ENCODE measurements around the gene CLCN4.
A peak's percentile ranks its signal among the peaks of the same experiment; 100 is the strongest.

CLCN4 gene

GRCh38 chrX:10156199-10157031 lies at the start of gene CLCN4:
CLCN4 (plus strand) TSS chrX:10156975; CDS start chrX:10185033, 28,058 bp downstream.
- peak; percentile 51 for DNase-seq (ENCODE audit: low spot score)
- no peak for TF ChIP-seq CTCF (IDR thresholded peaks at IDR 0.05; ENCODE audit: extremely low read depth, missing control alignments)

- no peak for TF ChIP-seq CTCF (IDR thresholded peaks at IDR 0.05; ENCODE audit: extremely low read depth, missing control alignments)
- no peak for DNase-seq (ENCODE audit: low spot score)
Observed at GRCh38 chrX:10107483-10107882, 49.3 kb upstream of the CLCN4 start.

- no peak for TF ChIP-seq CTCF (IDR thresholded peaks at IDR 0.05; ENCODE audit: extremely low read depth, missing control alignments)
- no peak for DNase-seq (ENCODE audit: low spot score)
Observed at GRCh38 chrX:10108288-10108687, 48.5 kb upstream of the CLCN4 start.

- TF ChIP-seq CTCF (IDR thresholded peaks at IDR 0.05; ENCODE audit: extremely low read depth, missing control alignments) = no peak
- no peak for DNase-seq (ENCODE audit: low spot score)
Observed at GRCh38 chrX:10109695-10110094, 47.1 kb upstream of the CLCN4 start.

- TF ChIP-seq CTCF (IDR thresholded peaks at IDR 0.05; ENCODE audit: extremely low read depth, missing control alignments) = no peak
- DNase-seq (ENCODE audit: low spot score) = no peak
Observed at GRCh38 chrX:10110316-10110935, 46.3 kb upstream of the CLCN4 start.

GRCh38 chrX:10110984-10111363 lies 45.8 kb upstream of the CLCN4 start:
- TF ChIP-seq CTCF (IDR thresholded peaks at IDR 0.05; ENCODE audit: extremely low read depth, missing control alignments) = no peak
- peak; percentile 68 for DNase-seq (ENCODE audit: low spot score)

GRCh38 chrX:10111364-10112148 lies 45.2 kb upstream of the CLCN4 start:
- TF ChIP-seq CTCF (IDR thresholded peaks at IDR 0.05; ENCODE audit: extremely low read depth, missing control alignments) = no peak
- DNase-seq (ENCODE audit: low spot score) = peak; percentile 56
